H1 (cell line): ENCODE data around the gene XKR8. TPM values are rescaled to one million over a fixed set of nuclear protein-coding genes. Genes with fewer than 3 reads are reported as not detected.

Experiments used
- CBX8 ChIP-seq: fragments of 300-800, 300-1000 bp; sonication (generic); IDR thresholded peaks from 2 replicates; pipeline ENCODE4 v1.7.1; 2016; ENCODE audit warnings: low read depth, low read length, borderline replicate concordance
- CHD7 ChIP-seq: fragments of 300-600 bp; sonication (generic); IDR thresholded peaks from 2 replicates; pipeline ENCODE4 v1.7.1; 2012; ENCODE audit warnings: low read length, moderate library complexity, mild to moderate bottlenecking, inconsistent platforms; ENCODE audit not compliant: insufficient replicate concordance
- CTCF ChIP-seq, 3 experiments: IDR thresholded peaks; 1 replicate in 2 of 3; 2 replicates in 1 of 3; pipeline versions ENCODE4 v1.5.1 to v1.6.1; 2011; ENCODE audit warnings: low read length in 3 of 3, mild to moderate bottlenecking in 3 of 3, inconsistent platforms in 2 of 3, low read depth in 1 of 3, moderate library complexity in 1 of 3; ENCODE audit not compliant: insufficient read depth in 1 of 3; ENCODE audit errors: control extremely low read depth in 1 of 3
- KDM5A ChIP-seq: fragments of 200-600 bp; IDR thresholded peaks from 2 replicates; pipeline ENCODE4 v1.7.1; 2012; ENCODE audit warnings: mild to moderate bottlenecking, low read length, inconsistent platforms, mixed read lengths
- PHF8 ChIP-seq: fragments of 200-600 bp; sonication (generic); conservative IDR thresholded peaks from 2 replicates; pipeline ENCODE4 v1.7.1; 2012; ENCODE audit warnings: low read depth, mild to moderate bottlenecking, inconsistent platforms, low read length, moderate library complexity
- SAP30 ChIP-seq: fragments of 300-600 bp; sonication (generic); IDR thresholded peaks from 2 replicates; pipeline ENCODE4 v1.7.1; 2012; ENCODE audit warnings: low read length, moderate library complexity, mild to moderate bottlenecking, inconsistent platforms; ENCODE audit not compliant: insufficient read depth, insufficient replicate concordance
- SIN3A ChIP-seq, 2 experiments: IDR thresholded peaks in 1 of 2; conservative IDR thresholded peaks in 1 of 2; 2 replicates each; pipeline ENCODE4 v1.6.1; 2011 to 2012; ENCODE audit warnings: low read length in 2 of 2, improper control_type of control experiment in 1 of 2, low read depth in 1 of 2, mild to moderate bottlenecking in 1 of 2
- polyA plus RNA-seq, 7 experiments: library from polyadenylated mRNA; depleted of rRNA in 3 of 7; stranded (reverse) in 5 of 7; unstranded in 2 of 7; fragments of >200 nt in 5 of 7; fragments of 200-250 nt in 2 of 7; gene quantifications; 1 replicate in 5 of 7; 2 replicates in 1 of 7; 4 replicates in 1 of 7; pipeline versions ENCODE4 v1.2.1 to v1.2.3, GENCODE V29; 2011 to 2013; ENCODE audit warnings: missing spikeins in 2 of 7, mixed read lengths in 2 of 7
- total RNA-seq: library from RNA; stranded (reverse); fragmentation: NEBNext Ultra II Directional; extraction: Animal tissue kit (Norgen Biotek cat#: 25700); gene quantifications from 2 replicates; pipeline ENCODE4 v1.2.1, GENCODE V29; 2021

Gene XKR8
- total and polyA plus RNA-seq, 2 of the 8 experiments (the other 6 are each of a cell fraction or from before 2014, with no cell fraction given), result 14.2 to 16.3 TPM

- TF ChIP-seq CHD7 (no peak), PHF8 (no peak), SAP30 (no peak), KDM5A (no peak), CTCF (IDR thresholded peaks at IDR 0.05; ENCODE audit: control extremely low read depth in 1 of 3, insufficient read depth in 1 of 3, low read depth in 1 of 3, low read length in 3 of 3) (no peak), SIN3A (conservative IDR thresholded peaks at IDR 0.05 in 1 of 2, IDR thresholded peaks at IDR 0.05 in 1 of 2; ENCODE audit: low read depth in 1 of 2, low read length in 2 of 2) (no peak), CBX8 (no peak)
Observed at GRCh38 chr1:27999055-27999454, 39.3 kb downstream of the XKR8 start (continued).
